Activated CD8-positive, alpha-beta T cell treated with anti-CD3 and anti-CD28 coated beads, Interleukin-2, amount 10 ng/mL, durations not matched to agents 7 days and 5 days (primary cell): ENCODE measurements around the gene TMEM271. TPM values are rescaled to one million over a fixed set of nuclear protein-coding genes. Genes with fewer than 3 reads are reported as not detected.
"Not testable (repeated sequence)": the region's sequence is repeated elsewhere in the genome, so short reads cannot be mapped to it uniquely, and the experiment has no call there.

Experiments used
- ATAC-seq: fragments of 150-1000 bp; cut with Tn5 transposase; one replicate; pipeline ENCODE4 v1.10.0; 2021; ENCODE audit warnings: moderate library complexity
- CTCF ChIA-PET: fragments of 350-600 bp; sonication (Branson Sonifier 250); formaldehyde crosslinking; loops from one replicate; lab custom pipeline; 2021; ENCODE audit warnings: antibody characterized with exemption; lab: Charles Lee
- POLR2A ChIA-PET: fragments of 350-600 bp; sonication (Branson Sonifier 250); formaldehyde crosslinking; loops from one replicate; lab custom pipeline; 2021; ENCODE audit warnings: antibody characterized with exemption; lab: Charles Lee
- DNase-seq: peaks from one replicate; pipeline ENCODE4 v3.0.0-alpha.2; 2020
- H3K27ac Mint-ChIP-seq: one replicate; pipeline ENCODE4 v1.8.0; 2021; ENCODE audit warnings: mild to moderate bottlenecking, mixed read lengths
- H3K27me3 Mint-ChIP-seq: one replicate; pipeline ENCODE4 v1.8.0; 2021; ENCODE audit warnings: low read depth, mixed read lengths
- H3K36me3 Mint-ChIP-seq: one replicate; pipeline ENCODE4 v1.8.0; 2021; ENCODE audit warnings: low read depth, mixed read lengths
- H3K4me1 Mint-ChIP-seq: one replicate; pipeline ENCODE4 v1.8.0; 2021; ENCODE audit warnings: low read depth, mixed read lengths
- H3K4me3 Mint-ChIP-seq: one replicate; pipeline ENCODE4 v1.8.0; 2021; ENCODE audit warnings: mild to moderate bottlenecking, mixed read lengths
- H3K9me3 Mint-ChIP-seq: one replicate; pipeline ENCODE4 v1.8.0; 2022; ENCODE audit warnings: mixed read lengths; ENCODE audit not compliant: insufficient read depth
- total RNA-seq, 2 experiments: library from RNA; stranded (reverse); gene quantifications; one replicate each; pipeline ENCODE4 v1.2.3, GENCODE V29; 2021

Gene TMEM271
- total RNA-seq, 2 experiments from 2014 or later = not detected

DNA sequence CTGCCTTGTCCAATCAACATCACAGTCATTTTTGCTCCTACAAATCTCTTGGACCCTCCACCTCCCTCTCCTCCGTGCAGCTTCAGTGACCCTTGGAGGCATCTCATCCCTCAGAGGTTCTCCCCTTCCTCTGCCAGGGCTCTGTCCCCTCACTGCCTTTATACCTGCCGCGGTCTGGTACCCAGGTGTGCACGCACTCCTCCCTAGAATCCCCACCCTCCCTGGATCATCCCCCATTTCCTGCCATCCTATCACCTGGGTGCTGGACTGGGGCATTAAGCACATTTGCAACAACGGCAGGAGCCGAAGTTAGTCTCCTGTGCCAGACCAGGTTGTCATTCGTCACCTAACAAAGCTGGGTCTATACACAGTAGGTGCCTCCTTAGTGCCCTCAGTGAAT lies 10.1 kb downstream of the TMEM271 start:
- POLR2A ChIA-PET = no interaction called here
- no peaks in the 10 kb centered on the region for H3K4me1 Mint-ChIP-seq

DNA sequence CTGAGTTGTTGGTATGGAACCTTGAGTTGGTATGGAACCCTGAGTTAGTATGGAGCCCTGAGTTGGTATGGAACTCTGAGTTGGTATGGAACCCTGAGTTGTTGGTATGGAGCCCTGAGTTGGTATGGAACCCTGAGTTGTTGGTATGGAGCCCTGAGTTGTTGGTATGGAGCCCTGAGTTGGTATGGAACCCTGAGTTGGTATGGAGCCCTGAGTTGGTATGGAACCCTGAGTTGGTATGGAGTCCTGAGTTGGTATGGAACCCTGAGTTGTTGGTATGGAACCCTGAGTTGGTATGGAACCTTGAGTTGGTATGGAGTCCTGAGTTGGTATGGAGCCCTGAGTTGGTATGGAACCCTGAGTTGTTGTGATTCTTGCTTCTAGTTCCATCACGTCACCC lies 10.5 kb downstream of the TMEM271 start:
- H3K27me3 Mint-ChIP-seq, ATAC-seq, H3K4me1 Mint-ChIP-seq, H3K27ac Mint-ChIP-seq, POLR2A ChIA-PET, CTCF ChIA-PET, DNase-seq, H3K4me3 Mint-ChIP-seq, H3K36me3 Mint-ChIP-seq, H3K9me3 Mint-ChIP-seq: not testable (repeated sequence)

More for the DNA sequence above, 10.1 kb downstream of the TMEM271 start:
- Mint-ChIP-seq H3K27ac (no peak overlapping the region), H3K9me3 (peaks cover 7% of the 10 kb centered on the region), H3K27me3 (no peaks in the 10 kb centered on the region), H3K36me3 (no peaks in the 10 kb centered on the region), H3K4me3 (no peak overlapping the region)
- ATAC-seq (no peak), DNase-seq (no peak)
- CTCF ChIA-PET = no interaction called here

DNA sequence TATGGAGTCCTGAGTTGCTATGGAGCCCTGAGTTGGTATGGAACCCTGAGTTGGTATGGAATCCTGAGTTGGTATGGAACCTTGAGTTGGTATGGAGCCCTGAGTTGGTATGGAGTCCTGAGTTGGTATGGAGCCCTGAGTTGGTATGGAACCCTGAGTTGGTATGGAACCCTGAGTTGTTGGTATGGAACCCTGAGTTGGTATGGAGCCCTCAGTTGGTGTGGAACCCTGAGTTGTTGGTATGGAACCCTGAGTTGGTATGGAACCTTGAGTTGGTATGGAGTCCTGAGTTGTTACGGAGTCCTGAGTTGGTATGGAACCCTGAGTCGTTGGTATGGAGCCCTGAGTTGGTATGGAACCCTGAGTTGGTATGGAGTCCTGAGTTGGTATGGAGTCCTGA lies 13.6 kb downstream of the TMEM271 start:
- DNase-seq, ATAC-seq, CTCF ChIA-PET, H3K27me3 Mint-ChIP-seq, POLR2A ChIA-PET, H3K27ac Mint-ChIP-seq, H3K36me3 Mint-ChIP-seq, H3K9me3 Mint-ChIP-seq, H3K4me1 Mint-ChIP-seq, H3K4me3 Mint-ChIP-seq: not testable (repeated sequence)

DNA sequence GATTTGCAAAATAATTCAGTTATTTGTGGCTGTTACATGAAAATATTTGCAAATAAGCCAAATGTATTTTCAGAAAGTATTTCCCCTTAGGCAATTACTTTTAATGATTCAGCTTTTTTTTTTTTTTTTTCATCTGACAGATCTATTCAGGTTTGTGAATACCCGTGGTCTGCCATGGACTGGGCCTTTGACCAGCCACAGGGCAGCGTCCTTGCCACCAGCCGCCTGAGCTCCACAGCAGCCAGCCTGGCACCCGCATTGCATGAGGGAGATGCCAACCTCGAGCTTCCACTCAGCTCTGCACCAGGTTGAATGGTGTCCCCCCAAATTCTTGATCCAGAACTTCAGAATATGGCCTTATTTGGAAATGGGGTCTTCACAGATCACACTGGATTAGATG lies 14.7 kb downstream of the TMEM271 start:
- CTCF ChIA-PET = no interaction called here
- DNase-seq = no peak

DNA sequence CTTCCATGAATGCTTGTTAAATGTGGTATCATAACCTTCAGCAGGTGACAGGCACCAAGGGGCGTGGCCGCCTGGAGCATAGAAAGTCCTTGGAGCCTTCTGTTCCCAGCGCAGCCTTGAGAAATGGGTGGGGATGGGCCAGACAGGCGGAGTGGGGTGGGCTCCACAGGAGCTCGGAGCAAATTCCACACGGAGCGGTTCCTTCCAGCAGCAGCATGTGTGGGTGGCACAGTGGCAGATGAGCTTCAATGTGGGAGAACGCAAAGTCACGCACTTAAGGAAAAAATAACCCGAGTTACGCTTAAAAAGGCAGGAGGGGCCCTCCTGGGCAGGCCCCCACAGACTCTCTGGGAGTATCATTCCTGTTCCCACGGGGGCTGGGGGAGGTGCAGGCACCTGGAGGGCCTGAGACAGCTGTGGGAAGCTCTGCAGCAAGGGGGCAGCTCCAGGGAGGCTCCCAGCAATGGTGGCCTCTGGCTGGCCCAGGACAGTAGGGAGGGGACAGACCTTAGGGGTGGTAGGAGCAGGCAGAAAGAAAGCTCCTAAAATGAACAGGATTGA lies 15.3 kb downstream of the TMEM271 start:
- ChIA-PET POLR2A (no interaction called here), CTCF (no interaction called here)

More for the DNA sequence above, 14.7 kb downstream of the TMEM271 start:
- ATAC-seq = no peak
- Mint-ChIP-seq H3K4me1 (no peaks in the 10 kb centered on the region), H3K9me3 (peaks cover 7% of the 10 kb centered on the region), H3K27me3 (no peaks in the 10 kb centered on the region), H3K4me3 (no peak overlapping the region), H3K36me3 (no peaks in the 10 kb centered on the region), H3K27ac (no peak overlapping the region)
- POLR2A ChIA-PET = no interaction called here

DNA sequence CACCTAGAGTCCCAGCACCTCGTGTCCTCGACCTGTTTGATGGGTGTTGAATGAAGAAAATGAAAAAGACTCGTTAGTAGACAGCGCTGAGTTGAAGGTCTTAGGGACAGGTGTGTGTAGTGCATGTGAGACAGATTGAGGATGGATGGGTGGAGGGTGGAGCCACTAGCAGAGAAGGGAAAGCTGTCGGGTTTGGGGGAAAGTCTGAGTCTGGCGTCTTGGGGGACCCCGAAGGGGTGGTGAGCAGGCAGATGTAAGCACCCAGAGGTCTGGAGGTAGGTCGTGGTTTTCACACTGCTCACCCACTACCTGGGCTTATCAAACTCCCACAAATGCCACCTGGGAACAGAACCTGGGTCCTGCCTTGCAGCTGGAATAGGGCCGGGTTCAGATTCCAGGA lies 16.0 kb downstream of the TMEM271 start:
- Mint-ChIP-seq H3K9me3 (peaks cover 7% of the 10 kb centered on the region), H3K27ac (no peak overlapping the region), H3K4me1 (no peaks in the 10 kb centered on the region), H3K36me3 (no peaks in the 10 kb centered on the region), H3K27me3 (no peaks in the 10 kb centered on the region), H3K4me3 (no peak overlapping the region)
- DNase-seq (no peak), ATAC-seq (no peak)
- ChIA-PET CTCF (no interaction called here), POLR2A (no interaction called here)

More for the DNA sequence above, 15.3 kb downstream of the TMEM271 start:
- DNase-seq (no peak), ATAC-seq (no peak)
- H3K9me3 Mint-ChIP-seq = peaks cover 7% of the 10 kb centered on the region
- no peaks in the 10 kb centered on the region for H3K4me1 Mint-ChIP-seq
- no peak overlapping the region for H3K27ac Mint-ChIP-seq
- no peaks in the 10 kb centered on the region for H3K27me3 Mint-ChIP-seq
- no peaks in the 10 kb centered on the region for H3K36me3 Mint-ChIP-seq
- no peak overlapping the region for H3K4me3 Mint-ChIP-seq

DNA sequence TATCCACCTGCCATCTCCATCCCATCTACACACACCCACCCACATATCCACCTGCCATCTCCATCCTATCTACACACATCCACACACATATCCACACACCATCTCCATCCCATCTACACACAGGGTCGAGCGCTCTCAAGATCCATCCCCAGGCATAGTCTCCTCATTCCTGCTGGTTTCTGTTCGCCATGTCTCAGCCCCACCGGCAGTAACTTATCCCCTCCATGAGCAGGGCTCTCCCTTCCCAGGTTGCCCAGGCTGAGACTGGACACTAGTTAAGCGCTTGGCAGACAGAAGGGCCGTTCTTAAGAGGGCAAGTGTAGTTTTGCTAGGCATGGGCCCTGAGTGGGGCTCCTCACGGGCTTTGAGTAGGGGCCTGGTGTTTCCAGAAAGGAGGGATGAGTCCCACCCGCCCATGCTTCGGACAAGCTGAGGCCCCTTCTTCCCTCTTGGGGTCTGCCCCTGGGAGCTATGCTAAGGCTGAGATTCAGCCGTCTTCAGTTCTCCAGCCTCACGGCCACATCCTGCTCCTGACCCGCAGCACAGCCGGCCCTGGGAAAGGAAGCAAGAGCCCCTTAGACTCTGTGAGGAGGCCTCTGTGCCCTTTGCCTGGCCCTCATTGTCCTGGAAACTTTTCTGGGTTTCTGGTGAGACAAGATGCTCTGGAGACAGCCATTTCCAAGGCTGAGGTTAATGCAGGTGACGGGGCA lies 20.4 kb downstream of the TMEM271 start:
- Mint-ChIP-seq H3K36me3 (no peaks in the 10 kb centered on the region), H3K27me3 (no peaks in the 10 kb centered on the region), H3K27ac (no peak overlapping the region), H3K4me3 (no peak overlapping the region), H3K4me1 (no peaks in the 10 kb centered on the region), H3K9me3 (peaks cover 7% of the 10 kb centered on the region)
- DNase-seq (no peak), ATAC-seq (no peak)
- CTCF ChIA-PET = no interaction called here
- POLR2A ChIA-PET = no interaction called here

DNA sequence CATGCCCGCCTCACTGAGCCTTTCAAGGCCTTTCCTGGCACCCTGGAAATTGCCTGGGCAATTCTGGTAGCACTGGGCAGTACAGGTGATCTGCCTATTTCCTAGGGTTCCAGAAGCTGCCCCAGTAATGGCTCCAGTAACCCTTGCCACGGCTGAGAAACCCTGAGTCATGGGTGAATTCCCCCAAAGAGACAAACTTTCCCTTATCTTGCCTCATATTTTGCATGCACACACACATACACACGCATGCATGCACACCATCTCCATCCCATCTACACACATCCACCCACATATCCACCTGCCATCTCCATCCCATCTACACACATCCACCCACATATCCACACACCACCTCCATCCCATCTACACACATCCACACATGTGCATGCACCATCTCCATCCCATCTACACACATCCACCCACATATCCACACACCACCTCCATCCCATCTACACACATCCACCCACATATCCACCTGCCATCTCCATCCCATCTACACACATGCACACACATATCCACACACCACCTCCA lies 21.2 kb downstream of the TMEM271 start:
- H3K9me3 Mint-ChIP-seq, H3K4me3 Mint-ChIP-seq, H3K27ac Mint-ChIP-seq, POLR2A ChIA-PET, DNase-seq, CTCF ChIA-PET, ATAC-seq, H3K36me3 Mint-ChIP-seq, H3K27me3 Mint-ChIP-seq, H3K4me1 Mint-ChIP-seq: not testable (repeated sequence)

DNA sequence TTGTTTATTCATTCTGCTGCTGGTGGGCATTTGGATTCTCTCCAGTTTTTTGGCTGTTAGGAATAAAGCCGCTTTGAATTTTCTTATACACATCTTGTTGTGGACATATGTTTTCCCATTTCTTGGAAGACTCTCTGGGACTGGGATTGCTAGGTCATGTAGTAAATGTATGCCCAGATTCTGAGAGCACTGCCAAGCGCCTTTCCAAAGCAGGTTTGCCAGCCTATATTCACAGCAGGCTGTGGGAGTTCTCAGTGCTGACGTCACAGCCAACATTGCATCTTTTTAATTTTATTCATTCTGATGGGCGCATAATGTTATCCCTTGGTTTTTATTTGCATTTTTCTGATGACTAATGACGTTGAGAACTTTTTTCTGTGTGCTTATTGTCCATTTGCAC lies 24.1 kb downstream of the TMEM271 start:
- DNase-seq (no peak), ATAC-seq (no peak)
- Mint-ChIP-seq H3K27ac (no peak overlapping the region), H3K27me3 (peaks cover 9% of the 10 kb centered on the region), H3K9me3 (peaks cover 17% of the 10 kb centered on the region), H3K4me3 (no peak overlapping the region), H3K36me3 (no peaks in the 10 kb centered on the region), H3K4me1 (no peaks in the 10 kb centered on the region)
- ChIA-PET CTCF (no interaction called here), POLR2A (interaction anchor here (0.6 kb wide), 1 partner anchor 260 kb away, joined by 3 read pairs; no protein-coding TSS in a partner anchor)

DNA sequence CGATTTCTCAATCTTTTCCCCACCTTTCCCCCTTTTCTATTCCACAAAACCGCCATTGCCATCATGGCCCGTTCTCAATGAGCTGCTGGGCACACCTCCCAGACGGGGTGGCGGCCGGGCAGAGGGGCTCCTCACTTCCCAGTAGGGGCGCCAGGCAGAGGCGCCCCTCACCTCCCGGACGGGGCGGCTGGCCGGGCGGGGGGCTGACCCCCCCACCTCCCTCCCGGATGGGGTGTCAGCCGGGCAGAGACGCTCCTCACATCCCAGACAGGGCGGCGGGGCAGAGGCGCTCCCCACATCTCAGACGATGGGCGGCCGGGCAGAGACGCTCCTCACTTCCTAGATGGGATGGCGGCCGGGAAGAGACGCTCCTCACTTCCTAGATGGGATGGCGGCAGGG lies 25.8 kb downstream of the TMEM271 start:
- H3K27me3 Mint-ChIP-seq, H3K4me3 Mint-ChIP-seq, DNase-seq, ATAC-seq, POLR2A ChIA-PET, H3K4me1 Mint-ChIP-seq, CTCF ChIA-PET, H3K36me3 Mint-ChIP-seq, H3K27ac Mint-ChIP-seq: not testable (repeated sequence)
- peaks cover 17% of the 10 kb centered on the region for H3K9me3 Mint-ChIP-seq

DNA sequence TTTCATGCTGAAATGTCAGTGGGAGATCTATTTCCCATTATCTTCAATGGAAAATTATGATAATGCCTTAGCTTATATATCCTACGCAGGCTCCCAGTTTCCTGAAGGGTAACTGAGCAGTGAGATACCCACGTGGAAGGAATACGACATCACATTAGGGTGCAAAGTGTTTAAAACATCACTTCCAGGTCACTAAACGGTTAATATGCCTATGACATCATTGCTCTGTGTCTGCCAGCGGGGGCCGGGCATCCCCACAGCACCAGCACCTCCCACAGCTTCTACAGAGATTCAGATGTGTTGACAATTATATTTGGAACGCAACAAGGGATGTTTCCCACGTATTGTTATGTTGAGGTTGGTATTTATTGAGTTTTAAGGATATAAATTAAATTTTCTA lies 27.1 kb downstream of the TMEM271 start:
- ATAC-seq (no peak), DNase-seq (no peak)
- Mint-ChIP-seq H3K27ac (no peak overlapping the region), H3K36me3 (no peaks in the 10 kb centered on the region), H3K27me3 (peaks cover 9% of the 10 kb centered on the region), H3K4me1 (no peaks in the 10 kb centered on the region), H3K9me3 (peaks cover 21% of the 10 kb centered on the region), H3K4me3 (no peak overlapping the region)
- ChIA-PET CTCF (no interaction called here), POLR2A (no interaction called here)

DNA sequence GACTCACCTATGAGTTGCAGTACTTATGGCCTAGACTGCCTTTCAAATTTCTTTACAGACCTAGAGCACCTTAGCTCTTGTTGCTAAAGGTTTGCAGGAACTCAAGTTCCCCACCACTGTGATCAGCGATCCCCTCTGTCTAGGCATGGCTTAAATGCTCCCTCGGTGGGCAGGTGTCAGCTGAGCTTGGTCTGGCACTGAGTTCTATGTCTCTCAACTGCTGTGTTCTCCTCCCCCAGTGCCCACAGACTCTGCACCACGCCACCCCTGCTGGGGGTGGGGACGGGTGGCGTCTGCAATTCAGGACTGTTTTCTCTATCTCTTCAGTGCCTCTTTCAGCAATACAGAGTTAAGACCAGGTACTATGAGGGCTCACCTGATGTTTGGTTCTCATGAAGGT lies 30.5 kb downstream of the TMEM271 start:
- POLR2A ChIA-PET = no interaction called here

More for the DNA sequence above, 30.5 kb downstream of the TMEM271 start:
- Mint-ChIP-seq H3K9me3 (peaks cover 31% of the 10 kb centered on the region), H3K36me3 (peaks cover 2% of the 10 kb centered on the region), H3K4me3 (no peak overlapping the region), H3K27ac (no peak overlapping the region), H3K27me3 (peaks cover 10% of the 10 kb centered on the region), H3K4me1 (no peaks in the 10 kb centered on the region)
- no peak for DNase-seq
- CTCF ChIA-PET = no interaction called here
- no peak for ATAC-seq
